Measurements from ENCODE around the gene TGM2. TPM values are rescaled to one million over a fixed set of nuclear protein-coding genes. Genes with fewer than 3 reads are reported as not detected.

The TGM2 gene
- total RNA-seq, 2 donors from 2014 or later: 0.37 to 0.76 TPM

Other genes starting within 250 kb of the TGM2 start
- 10 to 100 TPM; 15.5 to 16.0 TPM for gene TTI1, start 131.8 kb downstream of the TGM2 start, total RNA-seq
- gene RPRD1B, start 131.5 kb downstream of the TGM2 start, total RNA-seq: 10 to 100 TPM; 47.7 to 51.2 TPM
- gene KIAA1755, start 95.5 kb upstream of the TGM2 start, total RNA-seq: not detected
- not detected for gene BPI, start 138.9 kb upstream of the TGM2 start, total RNA-seq
- not detected for gene LBP, start 181.2 kb upstream of the TGM2 start, total RNA-seq